Ammon's horn (tissue), 1 donor: ENCODE results near the gene GPR142.

Source experiments
- DNase-seq: peaks from one replicate; pipeline ENCODE4 v3.0.0-alpha.2; 2016; ENCODE audit warnings: low spot score

The GPR142 gene

GRCh38 chr17:74345433-74346241 is 21.7 kb upstream of the GPR142 start:
- no peak for DNase-seq

GRCh38 chr17:74347646-74348045 is 19.7 kb upstream of the GPR142 start:
- DNase-seq, result no peak

GRCh38 chr17:74349120-74349519 is 18.2 kb upstream of the GPR142 start:
- DNase-seq, result no peak

- DNase-seq, result no peak
These were observed 16.8 kb upstream of the GPR142 start for GRCh38 chr17:74350486-74350885.

- no peak for DNase-seq
These were observed 15.6 kb upstream of the GPR142 start for GRCh38 chr17:74351552-74352210.

GRCh38 chr17:74353446-74354060 is 13.8 kb upstream of the GPR142 start:
- no peak for DNase-seq

- peak; percentile 54 for DNase-seq
These were observed 13.2 kb upstream of the GPR142 start for GRCh38 chr17:74354123-74354522.

GRCh38 chr17:74354561-74354960 is 12.7 kb upstream of the GPR142 start:
- DNase-seq, result no peak

GRCh38 chr17:74355065-74355464 is 12.2 kb upstream of the GPR142 start:
- no peak for DNase-seq

GRCh38 chr17:74356646-74357465 is 10.4 kb upstream of the GPR142 start:
- DNase-seq, result no peak

- no peak for DNase-seq
These were observed 9.9 kb upstream of the GPR142 start for GRCh38 chr17:74357466-74357809.

GRCh38 chr17:74358697-74359096 is 8.6 kb upstream of the GPR142 start:
- DNase-seq, result no peak

GRCh38 chr17:74359916-74360315 is 7.4 kb upstream of the GPR142 start:
- peak; percentile 27 for DNase-seq

GRCh38 chr17:74360899-74361229 is 6.4 kb upstream of the GPR142 start:
- DNase-seq, result no peak

- DNase-seq, result peak; percentile 83
These were observed 5.9 kb upstream of the GPR142 start, which contains the start of gene BTBD17 for GRCh38 chr17:74361230-74362068. Gene BTBD17, minus strand, starts transcription at chr17:74361868. Its CDS starts 49 bp downstream, at chr17:74361819.

- no peak for DNase-seq
These were observed 5.3 kb upstream of the GPR142 start for GRCh38 chr17:74362069-74362405.

GRCh38 chr17:74362810-74363498 is 4.4 kb upstream of the GPR142 start:
- DNase-seq, result peak; percentile 65

GRCh38 chr17:74368341-74369081 is 1.2 kb downstream of the GPR142 start:
- DNase-seq, result peak; percentile 86

GRCh38 chr17:74369221-74369620 is 1.9 kb downstream of the GPR142 start:
- peak; percentile 33 for DNase-seq
